Stimulated activated naive CD8-positive, alpha-beta T cell treated with anti-CD3 and anti-CD28 coated beads, Interleukin-15, amount 100 ng/mL, for 72 hours (primary cell): Measurements from ENCODE around the gene FAM47C.
"Not testable (repeated sequence)": the region's sequence is repeated elsewhere in the genome, so short reads cannot be mapped to it uniquely, and the experiment has no call there.

Experiments
- ATAC-seq: fragments of 150-1000 bp; cut with Tn5 transposase; 2 replicates; pipeline ENCODE4 v1.10.0; 2021; ENCODE audit warnings: mild to moderate bottlenecking, moderate library complexity
- DNase-seq, 2 donors: peaks; one replicate each; pipeline ENCODE4 v3.0.0; 2021 to 2022
- H3K27ac Mint-ChIP-seq, 2 donors: one replicate each; pipeline ENCODE4 v1.8.0; 2022; ENCODE audit warnings: mild to moderate bottlenecking in 2 of 2, mixed read lengths in 2 of 2, moderate library complexity in 2 of 2
- H3K27me3 Mint-ChIP-seq: one replicate; pipeline ENCODE4 v1.8.0; 2022; ENCODE audit warnings: mixed read lengths
- H3K4me1 Mint-ChIP-seq: one replicate; pipeline ENCODE4 v1.8.0; 2022; ENCODE audit warnings: mild to moderate bottlenecking, mixed read lengths
- H3K4me3 Mint-ChIP-seq, 2 donors: one replicate each; pipeline ENCODE4 v1.8.0; 2022; ENCODE audit warnings: mild to moderate bottlenecking in 2 of 2, mixed read lengths in 2 of 2, moderate library complexity in 1 of 2
- H3K9me3 Mint-ChIP-seq, 2 donors: one replicate each; pipeline ENCODE4 v1.8.0; 2022; ENCODE audit warnings: mixed read lengths in 2 of 2

FAM47C gene

DNA sequence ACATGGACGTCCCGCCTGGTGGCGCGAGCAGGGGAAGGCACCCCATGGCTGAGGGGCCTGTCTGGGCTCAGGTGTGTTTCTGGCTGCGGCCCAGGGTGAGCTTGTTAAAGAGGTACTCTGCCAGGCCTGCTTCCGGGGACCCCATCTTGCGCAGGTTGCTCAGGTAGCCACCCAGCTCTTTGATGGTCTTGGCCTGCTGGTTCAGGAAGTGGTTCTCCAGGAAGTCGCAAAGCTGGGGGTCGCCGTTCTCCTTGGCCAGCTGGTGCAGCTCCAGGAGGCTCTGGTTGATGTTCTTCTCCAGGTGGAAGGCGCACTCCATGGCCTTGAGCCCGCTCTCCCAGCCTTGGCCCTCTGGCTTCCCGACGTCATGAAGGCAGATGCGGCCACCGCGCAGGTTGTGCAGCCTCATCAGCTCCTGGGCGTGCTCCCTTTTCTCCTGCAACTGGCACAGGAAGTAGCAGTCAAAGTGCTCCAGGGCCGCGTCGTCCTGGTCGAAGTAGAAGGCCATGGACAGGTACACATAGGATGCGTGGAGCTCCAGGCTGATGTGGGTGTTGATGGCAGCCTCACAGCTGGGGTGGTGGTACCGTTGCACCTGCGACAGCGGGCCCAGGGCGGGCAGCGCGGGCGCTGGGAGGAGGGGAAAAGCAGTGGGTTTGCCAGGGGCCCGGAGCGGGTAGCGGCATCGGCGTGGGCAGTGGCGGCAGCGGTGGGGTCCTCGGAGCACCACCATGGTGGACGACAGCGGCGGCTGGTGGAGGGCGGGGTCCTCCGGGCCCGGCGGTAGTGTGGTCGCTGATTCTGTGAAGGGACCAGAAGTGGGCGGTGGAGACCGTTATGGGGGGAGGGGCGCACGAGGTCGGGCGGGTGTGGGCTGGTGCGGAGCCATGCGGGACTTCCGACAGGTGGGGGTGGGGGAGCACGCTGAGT, 35.1 kb downstream of the FAM47C start:
- H3K9me3 Mint-ChIP-seq, H3K4me3 Mint-ChIP-seq, H3K27me3 Mint-ChIP-seq, DNase-seq, H3K27ac Mint-ChIP-seq, ATAC-seq, H3K4me1 Mint-ChIP-seq: not testable (repeated sequence)

DNA sequence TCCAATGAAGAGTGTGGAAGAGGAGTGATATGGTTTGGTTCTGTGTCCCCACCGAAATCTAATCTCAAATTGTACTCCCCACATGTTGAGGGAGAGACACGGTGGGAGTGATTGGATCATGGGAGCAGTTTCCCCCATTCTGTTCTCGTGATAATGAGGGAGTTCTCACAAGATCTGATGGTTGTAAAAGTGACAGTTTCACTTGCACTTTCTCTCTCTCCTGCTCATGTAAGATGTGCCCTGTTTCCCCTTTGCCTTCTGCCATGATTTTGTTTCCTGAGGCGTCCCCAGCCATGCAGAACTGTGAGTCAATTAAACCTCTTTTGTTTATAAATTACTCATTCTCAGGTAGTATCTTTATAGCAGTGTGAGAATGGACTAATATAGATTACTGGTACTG, 39.6 kb downstream of the FAM47C start:
- H3K4me1 Mint-ChIP-seq, result no peaks in the 10 kb centered on the region

DNA sequence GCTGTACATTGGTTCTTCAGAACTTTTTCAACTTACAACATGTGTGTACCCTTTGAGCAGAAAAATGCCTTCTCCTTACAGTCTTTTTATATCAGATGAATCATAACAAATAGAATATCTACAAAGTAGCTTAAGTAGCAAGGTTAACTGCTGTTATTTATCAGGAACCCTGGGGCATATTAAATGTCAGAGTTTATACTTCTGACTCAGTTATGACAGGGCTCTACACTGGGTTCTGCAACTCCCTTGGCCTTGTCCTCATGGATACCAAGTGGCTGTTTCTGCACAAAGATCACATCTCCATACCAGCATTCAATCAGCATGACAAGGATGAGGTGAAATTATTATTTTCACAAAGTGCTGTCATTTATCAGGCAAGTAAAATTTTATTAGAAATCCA, 49.4 kb downstream of the FAM47C start:
- not testable (repeated sequence) for H3K4me3 Mint-ChIP-seq, H3K4me1 Mint-ChIP-seq, H3K27ac Mint-ChIP-seq, H3K9me3 Mint-ChIP-seq, DNase-seq, ATAC-seq, H3K27me3 Mint-ChIP-seq

More for the DNA sequence above, 39.6 kb downstream of the FAM47C start:
- ATAC-seq, result no peak
- no peaks in the 10 kb centered on the region for H3K27me3 Mint-ChIP-seq
- no peak overlapping the region for H3K4me3 Mint-ChIP-seq
- no peaks in the 10 kb centered on the region for H3K9me3 Mint-ChIP-seq
- no peak for DNase-seq
- no peak overlapping the region for H3K27ac Mint-ChIP-seq

DNA sequence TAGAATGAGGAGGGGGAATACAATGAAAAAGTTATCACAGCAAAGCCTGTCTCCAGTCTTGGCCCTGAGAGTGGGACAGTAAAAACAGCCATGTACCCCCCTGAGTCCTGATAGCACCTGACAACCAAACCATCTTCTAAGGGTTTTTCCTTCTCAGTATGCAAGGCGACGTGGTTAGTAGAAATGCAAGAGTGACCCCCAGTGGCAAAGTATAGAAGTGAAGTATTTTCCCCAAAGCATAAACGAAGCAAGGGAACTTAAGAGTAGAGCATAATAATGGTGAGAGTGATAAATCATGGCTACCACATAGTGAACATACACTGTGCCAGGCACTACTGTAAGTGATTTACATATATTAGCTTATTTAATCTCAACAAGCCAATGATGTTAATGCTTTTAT, 52.8 kb downstream of the FAM47C start:
- no peaks in the 10 kb centered on the region for H3K9me3 Mint-ChIP-seq
- H3K4me3 Mint-ChIP-seq, result no peak overlapping the region
- no peaks in the 10 kb centered on the region for H3K27me3 Mint-ChIP-seq
- DNase-seq, result no peak
- ATAC-seq, result no peak
- H3K27ac Mint-ChIP-seq, result no peak overlapping the region
- H3K4me1 Mint-ChIP-seq, result no peaks in the 10 kb centered on the region
